GM21390 (cell line): Measurements from ENCODE around the gene CKAP2.
"Not testable (repeated sequence)": the region's sequence is repeated elsewhere in the genome, so short reads cannot be mapped to it uniquely, and the experiment has no call there.

Experiments used
- ATAC-seq: cut with Tn5 transposase; IDR thresholded peaks from one replicate; pipeline ENCODE4 v1.9.1; 2021; ENCODE audit not compliant: unreplicated experiment

Gene CKAP2

GRCh38 chr13:52451135-52451804 is 4.0 kb upstream of the CKAP2 start:
- ATAC-seq, result no peak

- no peak for ATAC-seq
Measured at GRCh38 chr13:52452470-52452869, 2.8 kb upstream of the CKAP2 start.

- ATAC-seq, result peak; percentile 29
Measured at GRCh38 chr13:52454459-52454819, 839 bp upstream of the CKAP2 start.

GRCh38 chr13:52455677-52456041 is 381 bp downstream of the CKAP2 start:
- peak; percentile 24 for ATAC-seq

GRCh38 chr13:52459668-52460067 is 4.4 kb downstream of the CKAP2 start:
- no peak for ATAC-seq

GRCh38 chr13:52461265-52461664 is 6.0 kb downstream of the CKAP2 start:
- no peak for ATAC-seq

- ATAC-seq, result no peak
Measured at GRCh38 chr13:52463526-52463925, 8.2 kb downstream of the CKAP2 start.

GRCh38 chr13:52468487-52468886 is 13.2 kb downstream of the CKAP2 start:
- not testable (repeated sequence) for ATAC-seq

GRCh38 chr13:52480677-52481428 is 25.6 kb downstream of the CKAP2 start:
- ATAC-seq, result not testable (repeated sequence)

- not testable (repeated sequence) for ATAC-seq
Measured at GRCh38 chr13:52487078-52487477, 31.8 kb downstream of the CKAP2 start.

GRCh38 chr13:52488763-52489162 is 33.5 kb downstream of the CKAP2 start:
- not testable (repeated sequence) for ATAC-seq

- not testable (repeated sequence) for ATAC-seq
Measured at GRCh38 chr13:52491015-52491414, 35.7 kb downstream of the CKAP2 start.

GRCh38 chr13:52494241-52494640 is 39.0 kb downstream of the CKAP2 start:
- not testable (repeated sequence) for ATAC-seq

- peak; percentile 79 for ATAC-seq
Measured at GRCh38 chr13:52497979-52498378, 42.7 kb downstream of the CKAP2 start.

GRCh38 chr13:52502277-52502676 is 47.0 kb downstream of the CKAP2 start:
- not testable (repeated sequence) for ATAC-seq

GRCh38 chr13:52505843-52506242 is 50.6 kb downstream of the CKAP2 start:
- ATAC-seq, result not testable (repeated sequence)

GRCh38 chr13:52509532-52509931 is 54.3 kb downstream of the CKAP2 start:
- not testable (repeated sequence) for ATAC-seq

- ATAC-seq, result not testable (repeated sequence)
Measured at GRCh38 chr13:52510221-52510797, 55.0 kb downstream of the CKAP2 start.

- ATAC-seq, result not testable (repeated sequence)
Measured at GRCh38 chr13:52511598-52511997, 56.3 kb downstream of the CKAP2 start.

- ATAC-seq, result not testable (repeated sequence)
Measured at GRCh38 chr13:52513957-52514596, 58.8 kb downstream of the CKAP2 start.

GRCh38 chr13:52523323-52523722 is 68.0 kb downstream of the CKAP2 start:
- ATAC-seq, result not testable (repeated sequence)
